Transverse colon (tissue), 4 donors: ENCODE data around the gene CNPY4. TPM values are rescaled to one million over a fixed set of nuclear protein-coding genes. Genes with fewer than 3 reads are reported as not detected.
"Not testable (repeated sequence)": the region's sequence is repeated elsewhere in the genome, so short reads cannot be mapped to it uniquely, and the experiment has no call there.

Experiments
- DNase-seq: peaks from one replicate; pipeline ENCODE4 v3.0.0-alpha.2; 2019
- H3K27ac ChIP-seq, 4 donors: fragments of 200-600 bp; sonication (generic); 2 replicates each; pipeline ENCODE4 v1.5.1; 2016 to 2018; ENCODE audit warnings: inconsistent platforms in 4 of 4
- H3K27me3 ChIP-seq: fragments of 200-600 bp; sonication (generic); 2 replicates; pipeline ENCODE4 v1.5.1; 2017; ENCODE audit warnings: inconsistent platforms
- H3K36me3 ChIP-seq, 4 donors: fragments of 200-600 bp; sonication (generic); 2 replicates each; pipeline ENCODE4 v1.5.1; 2017 to 2019; ENCODE audit warnings: inconsistent platforms in 4 of 4
- H3K4me1 ChIP-seq, 4 donors: fragments of 200-600 bp; sonication (generic); 2 replicates each; pipeline ENCODE4 v1.5.1; 2017 to 2020; ENCODE audit warnings: inconsistent platforms in 4 of 4
- H3K4me3 ChIP-seq, 4 donors: fragments of 200-600 bp; sonication (generic); 1 replicate in 1 of 4; 2 replicates in 3 of 4; pipeline versions ENCODE4 v1.5.1 to v1.6.1; 2017 to 2019; ENCODE audit warnings: inconsistent platforms in 4 of 4
- H3K9me3 ChIP-seq, 2 donors: fragments of 200-600 bp; sonication (generic); 2 replicates each; pipeline ENCODE4 v1.5.1; 2017 to 2019; ENCODE audit warnings: inconsistent platforms in 2 of 2
- EP300 ChIP-seq: sonication (generic); formaldehyde crosslinking; IDR thresholded peaks from one replicate; pipeline ENCODE4 v1.6.1; 2017; ENCODE audit warnings: antibody characterized with exemption, low read depth
- POLR2A ChIP-seq: fragments of 450-650 bp; IDR thresholded peaks from one replicate; pipeline ENCODE4 v1.6.1; 2016; ENCODE audit warnings: antibody characterized with exemption, mild to moderate bottlenecking, moderate library complexity
- POLR2AphosphoS5 ChIP-seq, 3 donors: sonication (generic); formaldehyde crosslinking; IDR thresholded peaks; one replicate each; pipeline ENCODE4 v1.6.1; 2016; ENCODE audit warnings: antibody characterized with exemption in 3 of 3
- WGBS, 2 donors: methylation state at CpG; one replicate each; pipeline ENCODE4 v1.1.5; 2018; ENCODE audit warnings: low coverage in 1 of 2; 5-methylcytosine and 5-hydroxymethylcytosine counted together
- in situ Hi-C, 4 donors: fragments of 200-750 bp; cut with MboI; loops; one replicate each; pipeline versions ENCODE4 v1.15.0 to v1.15.1; 2017; ENCODE audit warnings: low sequenced_read_pairs in 3 of 4, low pct_ligation_motif_present in 1 of 4, low pct_unique_long_range_greater_than_20kb in 1 of 4
- intact Hi-C: fragments of 100-400 bp; cut with DNase I; formaldehyde crosslinking; loops from one replicate; pipeline ENCODE4 v1.15.1; 2023; ENCODE audit warnings: low total_unique reads
- total RNA-seq, 4 donors: library from RNA; depleted of rRNA; stranded (reverse); fragments of >200 nt; gene quantifications; one replicate each; pipeline ENCODE4 v1.1.0, GENCODE V29; 2016
- TF ChIP-seq, protein P1 (sequence below), 5 experiments: fragments of 200-600 bp in 3 of 5; fragments of 450-650 bp in 2 of 5; sonication (generic) in 3 of 5; IDR thresholded peaks; 1 replicate in 2 of 5; 2 replicates in 3 of 5; pipeline ENCODE4 v1.5.1; 2016 to 2017; ENCODE audit warnings: antibody characterized with exemption in 5 of 5, inconsistent platforms in 3 of 5, mild to moderate bottlenecking in 2 of 5, moderate library complexity in 1 of 5

CNPY4 gene
- total RNA-seq, 4 donors from 2014 or later, result 4.9 to 9.4 (median 7.0) TPM

- peak overlapping the region in 3 of 4 donors; percentile 95 to 96 (median 95) for H3K27ac ChIP-seq
Observed at GRCh38 chr7:100128637-100128963, 9.2 kb downstream of the CNPY4 start.

GRCh38 chr7:100130220-100130607, 10.8 kb downstream of the CNPY4 start:
- DNase-seq, H3K36me3 ChIP-seq, H3K4me3 ChIP-seq, H3K9me3 ChIP-seq, H3K27me3 ChIP-seq: not testable (repeated sequence)
- Histone ChIP-seq H3K4me1 (peaks cover 6 to 49% (median 32%) of the 10 kb centered on the region in 4 donors), H3K27ac (peak overlapping the region; percentile 42 to 75 (median 56))
- 94% methylated on average over 1 of the region's 1 CpG; no CpG with 5 or more reads in 1 of the 2 donors for WGBS, 2 donors
- in situ Hi-C loops, result loop anchor here in 1 of 4 donors (5.0 kb wide), 1 partner anchor 87 kb away; the partner anchor contains the start of gene PVRIG
- intact Hi-C loops, result loop anchor here (5.0 kb wide), 1 partner anchor 92 kb away; no protein-coding TSS in a partner anchor

More at GRCh38 chr7:100128637-100128963, 9.2 kb downstream of the CNPY4 start:
- H3K27me3 ChIP-seq, result no peaks in the 10 kb centered on the region
- peaks cover 6 to 61% (median 44%) of the 10 kb centered on the region in 4 donors for H3K4me1 ChIP-seq
- 45% methylated on average over 1 of the region's 1 CpG; no CpG with 5 or more reads in 1 of the 2 donors for WGBS, 2 donors
- no peaks in the 10 kb centered on the region for H3K9me3 ChIP-seq
- intact Hi-C loops (loop anchor here (2.0 to 5.0 kb wide), 2 partner anchors 41 to 146 kb away; partner anchors contain the start of gene COPS6), in situ Hi-C loops (no loop called here)
- no peak overlapping the region for H3K4me3 ChIP-seq
- DNase-seq, result no peak
- no peaks in the 10 kb centered on the region for H3K36me3 ChIP-seq
- TF ChIP-seq, protein P1, sequence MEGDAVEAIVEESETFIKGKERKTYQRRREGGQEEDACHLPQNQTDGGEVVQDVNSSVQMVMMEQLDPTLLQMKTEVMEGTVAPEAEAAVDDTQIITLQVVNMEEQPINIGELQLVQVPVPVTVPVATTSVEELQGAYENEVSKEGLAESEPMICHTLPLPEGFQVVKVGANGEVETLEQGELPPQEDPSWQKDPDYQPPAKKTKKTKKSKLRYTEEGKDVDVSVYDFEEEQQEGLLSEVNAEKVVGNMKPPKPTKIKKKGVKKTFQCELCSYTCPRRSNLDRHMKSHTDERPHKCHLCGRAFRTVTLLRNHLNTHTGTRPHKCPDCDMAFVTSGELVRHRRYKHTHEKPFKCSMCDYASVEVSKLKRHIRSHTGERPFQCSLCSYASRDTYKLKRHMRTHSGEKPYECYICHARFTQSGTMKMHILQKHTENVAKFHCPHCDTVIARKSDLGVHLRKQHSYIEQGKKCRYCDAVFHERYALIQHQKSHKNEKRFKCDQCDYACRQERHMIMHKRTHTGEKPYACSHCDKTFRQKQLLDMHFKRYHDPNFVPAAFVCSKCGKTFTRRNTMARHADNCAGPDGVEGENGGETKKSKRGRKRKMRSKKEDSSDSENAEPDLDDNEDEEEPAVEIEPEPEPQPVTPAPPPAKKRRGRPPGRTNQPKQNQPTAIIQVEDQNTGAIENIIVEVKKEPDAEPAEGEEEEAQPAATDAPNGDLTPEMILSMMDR (IDR thresholded peaks at IDR 0.05), result no peak
- no peak for TF ChIP-seq EP300
- no peak for TF ChIP-seq POLR2AphosphoS5 (IDR thresholded peaks at IDR 0.05)

GRCh38 chr7:100130608-100131453, 11.4 kb downstream of the CNPY4 start:
- intact Hi-C loops (loop anchor here (5.0 kb wide), 1 partner anchor 91 kb away; no protein-coding TSS in a partner anchor), in situ Hi-C loops (loop anchor here in 1 of 4 donors (5.0 kb wide), 1 partner anchor 86 kb away; the partner anchor contains the start of gene PVRIG)
- 1 to 9% methylated on average over 17 to 24 of the region's 24 CpGs for WGBS, 2 donors
- H3K4me3 ChIP-seq, result peak overlapping the region in 2 of 4 donors; percentile 17 to 41
- H3K4me1 ChIP-seq, result peaks cover 6 to 43% (median 25%) of the 10 kb centered on the region in 4 donors
- no peaks in the 10 kb centered on the region for H3K9me3 ChIP-seq
- DNase-seq, result peak; percentile 90
- peak overlapping the region; percentile 42 to 75 (median 56) for H3K27ac ChIP-seq
- TF ChIP-seq EP300, result no peak
- TF ChIP-seq, protein P1 (IDR thresholded peaks at IDR 0.05), result peak; percentile 87 to 96 (median 87)
- no peak for TF ChIP-seq POLR2A
- TF ChIP-seq POLR2AphosphoS5 (IDR thresholded peaks at IDR 0.05), result no peak
- no peaks in the 10 kb centered on the region for H3K36me3 ChIP-seq
- no peaks in the 10 kb centered on the region for H3K27me3 ChIP-seq

- in situ Hi-C loops, result loop anchor here in 1 of 4 donors (5.0 kb wide), 1 partner anchor 85 kb away; the partner anchor contains the start of gene PVRIG
Observed at GRCh38 chr7:100132126-100132525, 12.7 kb downstream of the CNPY4 start.

More at GRCh38 chr7:100132126-100132525, 12.7 kb downstream of the CNPY4 start:
- DNase-seq, result no peak
- no peak overlapping the region for H3K27ac ChIP-seq
- no peaks in the 10 kb centered on the region for H3K9me3 ChIP-seq
- intact Hi-C loops, result loop anchor here (5.0 kb wide), 1 partner anchor 90 kb away; no protein-coding TSS in a partner anchor
- no peak overlapping the region for H3K4me3 ChIP-seq
- WGBS, 2 donors, result 48 to 60% methylated on average over 5 to 7 of the region's 7 CpGs
- H3K4me1 ChIP-seq, result peaks cover 6 to 37% (median 21%) of the 10 kb centered on the region in 4 donors
- TF ChIP-seq, protein P1 (IDR thresholded peaks at IDR 0.05), result no peak
- TF ChIP-seq POLR2AphosphoS5 (IDR thresholded peaks at IDR 0.05), result no peak
- TF ChIP-seq EP300, result no peak
- TF ChIP-seq POLR2A, result no peak
- no peaks in the 10 kb centered on the region for H3K36me3 ChIP-seq
- no peaks in the 10 kb centered on the region for H3K27me3 ChIP-seq
